Measurements from ENCODE around the gene KHDC4.

DNA sequence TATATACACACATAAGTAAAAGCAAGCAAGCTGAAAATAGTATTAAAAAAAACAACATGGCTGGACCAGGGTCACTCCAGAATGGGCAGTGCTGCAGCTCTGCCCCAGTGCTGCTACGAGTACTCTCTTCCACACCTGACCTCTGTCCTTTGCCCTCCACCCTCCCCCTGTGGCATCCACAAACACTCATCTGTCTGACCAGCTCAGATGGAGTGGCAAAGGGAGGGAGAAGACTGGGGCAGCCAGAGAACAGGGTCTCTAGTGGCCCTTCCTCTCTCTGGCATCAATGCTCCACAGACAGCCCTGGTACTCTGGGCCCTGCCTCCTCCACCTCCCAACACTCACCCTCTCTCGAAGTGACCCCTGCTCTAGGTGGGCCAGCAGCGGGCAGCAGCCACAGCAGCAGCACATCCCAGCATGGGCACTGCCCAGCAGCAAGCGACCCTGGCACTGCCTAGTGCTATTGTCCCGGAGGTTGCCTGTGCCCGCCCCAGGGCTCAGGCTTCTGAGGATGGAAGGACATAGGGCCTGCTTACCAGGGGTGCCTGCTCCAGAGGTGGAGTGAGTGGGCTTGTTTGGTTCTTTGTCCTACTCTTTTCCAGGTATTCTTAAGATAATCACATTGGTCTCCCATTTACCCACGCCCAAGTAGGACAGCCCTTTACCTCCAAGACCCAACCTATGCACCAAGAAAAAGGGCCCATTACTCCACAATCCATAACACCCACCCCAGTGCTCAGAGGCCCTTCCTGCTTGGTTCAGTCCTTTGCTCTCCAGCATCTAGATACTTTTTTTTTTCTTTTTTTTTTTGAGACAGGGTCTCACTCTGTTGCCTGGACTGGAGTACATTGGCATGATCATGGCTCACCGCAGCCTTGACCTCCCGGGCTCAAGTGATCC, 37.9 kb upstream of the KHDC4 start:
- TF ChIP-seq CTCF (IDR thresholded peaks at IDR 0.05; ENCODE audit: low read depth, low read length), result no peak
- no peak for TF ChIP-seq POLR2A (IDR thresholded peaks at IDR 0.05; ENCODE audit: extremely low read depth, insufficient read length)
- TF ChIP-seq, protein P1, sequence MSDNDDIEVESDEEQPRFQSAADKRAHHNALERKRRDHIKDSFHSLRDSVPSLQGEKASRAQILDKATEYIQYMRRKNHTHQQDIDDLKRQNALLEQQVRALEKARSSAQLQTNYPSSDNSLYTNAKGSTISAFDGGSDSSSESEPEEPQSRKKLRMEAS (IDR thresholded peaks at IDR 0.05; ENCODE audit: low read depth, low read length), result no peak
- TF ChIP-seq MYC (IDR thresholded peaks at IDR 0.05; ENCODE audit: low read depth, low read length), result no peak
